K562 (cell line): Measurements from ENCODE around the gene FCGR3A. TPM values are rescaled to one million over a fixed set of nuclear protein-coding genes. Genes with fewer than 3 reads are reported as not detected.
"Not testable (repeated sequence)": the region's sequence is repeated elsewhere in the genome, so short reads cannot be mapped to it uniquely, and the experiment has no call there.

ENCODE experiments used
- CHAMP1 ChIP-seq: fragments of 450-650 bp; IDR thresholded peaks from 2 replicates; pipeline ENCODE4 v1.6.1; 2016; ENCODE audit warnings: mild to moderate bottlenecking
- CHCHD3 ChIP-seq: fragments of 250-450 bp; sonication (Bioruptor Pico); IDR thresholded peaks from 2 replicates; pipeline ENCODE4 v2.1.2; 2022; ENCODE audit warnings: mild to moderate bottlenecking
- EHMT2 ChIP-seq: fragments of 450-650 bp; IDR thresholded peaks from 2 replicates; pipeline ENCODE4 v1.6.1; 2018; ENCODE audit warnings: antibody characterized with exemption
- GABPB1 ChIP-seq: sonication (generic); formaldehyde crosslinking; IDR thresholded peaks from 2 replicates; pipeline ENCODE4 v1.8.0; 2022; ENCODE audit warnings: mild to moderate bottlenecking, missing genetic modification reagents
- MNT ChIP-seq, 2 experiments: fragments of 450-650 bp; conservative IDR thresholded peaks; 2 replicates each; pipeline ENCODE4 v1.6.1; 2017; ENCODE audit warnings: mild to moderate bottlenecking in 2 of 2, moderate library complexity in 2 of 2
- PKNOX1 ChIP-seq: fragments of 450-650 bp; IDR thresholded peaks from 2 replicates; pipeline ENCODE4 v1.6.1; 2016
- POLR3A ChIP-seq: IDR thresholded peaks from 2 replicates; pipeline ENCODE4 v1.6.1; 2011; ENCODE audit warnings: borderline replicate concordance, mild to moderate bottlenecking, moderate library complexity; ENCODE audit not compliant: insufficient read length, insufficient read depth; ENCODE audit errors: extremely low read depth
- RB1 ChIP-seq: fragments of 450-650 bp; IDR thresholded peaks from 2 replicates; pipeline ENCODE4 v1.6.1; 2017; ENCODE audit warnings: low read depth, mild to moderate bottlenecking
- RBFOX2 ChIP-seq: fragments of 200-400 bp; formaldehyde crosslinking; IDR thresholded peaks from 2 replicates; pipeline ENCODE4 v1.6.1; 2017; ENCODE audit warnings: low read depth, mild to moderate bottlenecking, low read length, moderate library complexity
- SPI1 ChIP-seq: IDR thresholded peaks from 2 replicates; pipeline ENCODE4 v1.6.1; 2011; ENCODE audit warnings: low read depth, low read length, control low read depth, borderline replicate concordance
- TAF1 ChIP-seq: IDR thresholded peaks from 2 replicates; pipeline ENCODE4 v1.6.1; 2011; ENCODE audit warnings: mild to moderate bottlenecking, low read length, moderate library complexity; ENCODE audit not compliant: insufficient read depth, control insufficient read depth, severe bottlenecking; ENCODE audit errors: extremely low read depth
- TEAD4 ChIP-seq, 2 experiments: sonication (generic) in 1 of 2; formaldehyde crosslinking in 1 of 2; IDR thresholded peaks; 2 replicates each; pipeline versions ENCODE4 v1.6.1 to v1.8.0; 2012 to 2022; ENCODE audit warnings: borderline replicate concordance in 1 of 2, inconsistent platforms in 1 of 2, low read length in 1 of 2, mild to moderate bottlenecking in 1 of 2, missing genetic modification reagents in 1 of 2
- ZBTB1 ChIP-seq: sonication (generic); formaldehyde crosslinking; IDR thresholded peaks from 2 replicates; pipeline ENCODE4 v1.8.1; 2023; ENCODE audit warnings: missing genetic modification reagents, low read depth, mild to moderate bottlenecking, borderline replicate concordance
- ZBTB8A ChIP-seq: fragments of 450-650 bp; IDR thresholded peaks from 2 replicates; pipeline ENCODE4 v1.6.1; 2018; ENCODE audit warnings: mild to moderate bottlenecking, moderate library complexity; ENCODE audit not compliant: partially characterized antibody
- ZNF324 ChIP-seq: fragments of 250-450 bp; sonication (Bioruptor Pico); IDR thresholded peaks from 2 replicates; pipeline ENCODE4 v1.4.0; 2020; ENCODE audit warnings: mild to moderate bottlenecking
- ZNF384 ChIP-seq: IDR thresholded peaks from 2 replicates; pipeline ENCODE4 v1.6.1; 2012; ENCODE audit warnings: low read depth, low read length, improper control_type of control experiment
- ZNF583 ChIP-seq: fragments of 250-450 bp; sonication (Bioruptor Pico); IDR thresholded peaks from 2 replicates; pipeline ENCODE4 v1.4.0; 2020
- polyA plus RNA-seq, 8 experiments: library from polyadenylated mRNA; depleted of rRNA in 4 of 8; stranded (reverse) in 5 of 8; unstranded in 3 of 8; fragments of >200 nt; fragmentation: Nextera tagmentation in 2 of 8; fragmentation: Illumina TruSeq in 1 of 8; extraction: Ambion mirVana in 2 of 8; extraction: Trizol in 1 of 8; gene quantifications; 2 replicates each; pipeline versions ENCODE4 v1.2.1 to v1.2.3, GENCODE V29; 2011 to 2014; ENCODE audit warnings: inconsistent platforms in 1 of 8, missing spikeins in 1 of 8
- total RNA-seq, 7 experiments: library from RNA; depleted of rRNA in 6 of 7; stranded (reverse); fragments of >200 nt in 6 of 7; fragmentation: Illumina TruSeq in 2 of 7; extraction: Trizol in 2 of 7; gene quantifications; 2 replicates each; pipeline versions ENCODE4 v1.2.1 to v1.2.3, GENCODE V29; 2011 to 2021; ENCODE audit warnings: low replicate concordance in 1 of 7
- TF ChIP-seq, protein P1 (sequence below): sonication (generic); formaldehyde crosslinking; IDR thresholded peaks from 2 replicates; pipeline ENCODE4 v1.9.0; 2022; ENCODE audit warnings: mild to moderate bottlenecking, missing genetic modification reagents
- TF ChIP-seq, protein P2 (sequence below): sonication (generic); formaldehyde crosslinking; IDR thresholded peaks from 2 replicates; pipeline ENCODE4 v1.8.1; 2023; ENCODE audit warnings: mild to moderate bottlenecking, missing genetic modification reagents, moderate library complexity

Gene FCGR3A
- total and polyA plus RNA-seq, 9 of the 15 experiments (the other 6 are each of a cell fraction or from before 2014, with no cell fraction given) = 0.04 to 0.29 (median 0.14) TPM; not detected in 3

- TF ChIP-seq MNT (conservative IDR thresholded peaks at IDR 0.05) (peak; percentile 36 to 51; a peak in 3 of 4 replicates), TEAD4 (IDR thresholded peaks at IDR 0.05; ENCODE audit: low read length) (peak; percentile 80), ZNF324 (0 out of 2 replicates have a peak, but pooled peaks have one; percentile 27), RBFOX2 (peak; percentile 79), ZNF583 (CRISPR knock-in tag) (0 out of 2 replicates have a peak, but pooled peaks have one; percentile 6), GABPB1 (CRISPR knock-in tag) (peak; percentile 90), EHMT2 (peak; percentile 12; the same call in 1 of the 2 replicates), RB1 (peak; percentile 78), ZBTB8A (peak; percentile 80), POLR3A (peak; percentile 85), SPI1 (peak; percentile 60; the same call in 1 of the 2 replicates), TAF1 (peak; percentile 19), ZNF384 (peak; percentile 91), CHCHD3 (CRISPR knock-in tag) (0 out of 2 replicates have a peak, but pooled peaks have one; percentile 63), PKNOX1 (peak; percentile 37), ZBTB1 (peak; percentile 87), CHAMP1 (0 out of 2 replicates have a peak, but pooled peaks have one; percentile 68)
- not testable (repeated sequence) for TF ChIP-seq TEAD4 (CRISPR knock-in tag; IDR thresholded peaks at IDR 0.05; ENCODE audit: borderline replicate concordance)
- TF ChIP-seq, protein P1, sequence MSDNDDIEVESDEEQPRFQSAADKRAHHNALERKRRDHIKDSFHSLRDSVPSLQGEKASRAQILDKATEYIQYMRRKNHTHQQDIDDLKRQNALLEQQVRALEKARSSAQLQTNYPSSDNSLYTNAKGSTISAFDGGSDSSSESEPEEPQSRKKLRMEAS (CRISPR knock-in tag) = 0 out of 2 replicates have a peak, but pooled peaks have one; percentile 35
- TF ChIP-seq, protein P2, sequence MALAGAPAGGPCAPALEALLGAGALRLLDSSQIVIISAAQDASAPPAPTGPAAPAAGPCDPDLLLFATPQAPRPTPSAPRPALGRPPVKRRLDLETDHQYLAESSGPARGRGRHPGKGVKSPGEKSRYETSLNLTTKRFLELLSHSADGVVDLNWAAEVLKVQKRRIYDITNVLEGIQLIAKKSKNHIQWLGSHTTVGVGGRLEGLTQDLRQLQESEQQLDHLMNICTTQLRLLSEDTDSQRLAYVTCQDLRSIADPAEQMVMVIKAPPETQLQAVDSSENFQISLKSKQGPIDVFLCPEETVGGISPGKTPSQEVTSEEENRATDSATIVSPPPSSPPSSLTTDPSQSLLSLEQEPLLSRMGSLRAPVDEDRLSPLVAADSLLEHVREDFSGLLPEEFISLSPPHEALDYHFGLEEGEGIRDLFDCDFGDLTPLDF = peak; percentile 78; the same call in 1 of the 2 replicates
Observed at GRCh38 chr1:161539731-161540569, 9.7 kb downstream of the FCGR3A start (continued).
